Transverse colon (tissue), 4 donors: ENCODE results near the gene DMXL2. TPM values are rescaled to one million over a fixed set of nuclear protein-coding genes. Genes with fewer than 3 reads are reported as not detected.

ENCODE experiments used
- DNase-seq: peaks from one replicate; pipeline ENCODE4 v3.0.0-alpha.2; 2019
- H3K27ac ChIP-seq, 4 donors: fragments of 200-600 bp; sonication (generic); 2 replicates each; pipeline ENCODE4 v1.5.1; 2016 to 2018; ENCODE audit warnings: inconsistent platforms in 4 of 4
- H3K27me3 ChIP-seq: fragments of 200-600 bp; sonication (generic); 2 replicates; pipeline ENCODE4 v1.5.1; 2017; ENCODE audit warnings: inconsistent platforms
- H3K36me3 ChIP-seq, 4 donors: fragments of 200-600 bp; sonication (generic); 2 replicates each; pipeline ENCODE4 v1.5.1; 2017 to 2019; ENCODE audit warnings: inconsistent platforms in 4 of 4
- H3K4me1 ChIP-seq, 4 donors: fragments of 200-600 bp; sonication (generic); 2 replicates each; pipeline ENCODE4 v1.5.1; 2017 to 2020; ENCODE audit warnings: inconsistent platforms in 4 of 4
- H3K4me3 ChIP-seq, 4 donors: fragments of 200-600 bp; sonication (generic); 1 replicate in 1 of 4; 2 replicates in 3 of 4; pipeline versions ENCODE4 v1.5.1 to v1.6.1; 2017 to 2019; ENCODE audit warnings: inconsistent platforms in 4 of 4
- H3K9me3 ChIP-seq, 2 donors: fragments of 200-600 bp; sonication (generic); 2 replicates each; pipeline ENCODE4 v1.5.1; 2017 to 2019; ENCODE audit warnings: inconsistent platforms in 2 of 2
- EP300 ChIP-seq: sonication (generic); formaldehyde crosslinking; IDR thresholded peaks from one replicate; pipeline ENCODE4 v1.6.1; 2017; ENCODE audit warnings: antibody characterized with exemption, low read depth
- POLR2A ChIP-seq: fragments of 450-650 bp; IDR thresholded peaks from one replicate; pipeline ENCODE4 v1.6.1; 2016; ENCODE audit warnings: antibody characterized with exemption, mild to moderate bottlenecking, moderate library complexity
- POLR2AphosphoS5 ChIP-seq, 3 donors: sonication (generic); formaldehyde crosslinking; IDR thresholded peaks; one replicate each; pipeline ENCODE4 v1.6.1; 2016; ENCODE audit warnings: antibody characterized with exemption in 3 of 3
- WGBS, 2 donors: methylation state at CpG; one replicate each; pipeline ENCODE4 v1.1.5; 2018; ENCODE audit warnings: low coverage in 1 of 2; 5-methylcytosine and 5-hydroxymethylcytosine counted together
- in situ Hi-C, 4 donors: fragments of 200-750 bp; cut with MboI; loops; one replicate each; pipeline versions ENCODE4 v1.15.0 to v1.15.1; 2017; ENCODE audit warnings: low sequenced_read_pairs in 3 of 4, low pct_ligation_motif_present in 1 of 4, low pct_unique_long_range_greater_than_20kb in 1 of 4
- intact Hi-C: fragments of 100-400 bp; cut with DNase I; formaldehyde crosslinking; loops from one replicate; pipeline ENCODE4 v1.15.1; 2023; ENCODE audit warnings: low total_unique reads
- total RNA-seq, 4 donors: library from RNA; depleted of rRNA; stranded (reverse); fragments of >200 nt; gene quantifications; one replicate each; pipeline ENCODE4 v1.1.0, GENCODE V29; 2016
- TF ChIP-seq, protein P1 (sequence below), 5 experiments: fragments of 200-600 bp in 3 of 5; fragments of 450-650 bp in 2 of 5; sonication (generic) in 3 of 5; IDR thresholded peaks; 1 replicate in 2 of 5; 2 replicates in 3 of 5; pipeline ENCODE4 v1.5.1; 2016 to 2017; ENCODE audit warnings: antibody characterized with exemption in 5 of 5, inconsistent platforms in 3 of 5, mild to moderate bottlenecking in 2 of 5, moderate library complexity in 1 of 5

DMXL2 gene
- total RNA-seq, 4 donors from 2014 or later, result 35.8 to 75.9 (median 56.0) TPM

- peaks cover 0 to 30% (median 19%) of the 10 kb centered on the region in 4 donors for H3K4me1 ChIP-seq
- no peak for DNase-seq
- H3K36me3 ChIP-seq, result no peaks in the 10 kb centered on the region
- in situ Hi-C loops (no loop called here), intact Hi-C loops (no loop called here)
- 50 to 68% methylated on average over 1 of the region's 1 CpG for WGBS, 2 donors
- TF ChIP-seq POLR2AphosphoS5 (IDR thresholded peaks at IDR 0.05) (no peak), EP300 (no peak), POLR2A (no peak)
- TF ChIP-seq, protein P1, sequence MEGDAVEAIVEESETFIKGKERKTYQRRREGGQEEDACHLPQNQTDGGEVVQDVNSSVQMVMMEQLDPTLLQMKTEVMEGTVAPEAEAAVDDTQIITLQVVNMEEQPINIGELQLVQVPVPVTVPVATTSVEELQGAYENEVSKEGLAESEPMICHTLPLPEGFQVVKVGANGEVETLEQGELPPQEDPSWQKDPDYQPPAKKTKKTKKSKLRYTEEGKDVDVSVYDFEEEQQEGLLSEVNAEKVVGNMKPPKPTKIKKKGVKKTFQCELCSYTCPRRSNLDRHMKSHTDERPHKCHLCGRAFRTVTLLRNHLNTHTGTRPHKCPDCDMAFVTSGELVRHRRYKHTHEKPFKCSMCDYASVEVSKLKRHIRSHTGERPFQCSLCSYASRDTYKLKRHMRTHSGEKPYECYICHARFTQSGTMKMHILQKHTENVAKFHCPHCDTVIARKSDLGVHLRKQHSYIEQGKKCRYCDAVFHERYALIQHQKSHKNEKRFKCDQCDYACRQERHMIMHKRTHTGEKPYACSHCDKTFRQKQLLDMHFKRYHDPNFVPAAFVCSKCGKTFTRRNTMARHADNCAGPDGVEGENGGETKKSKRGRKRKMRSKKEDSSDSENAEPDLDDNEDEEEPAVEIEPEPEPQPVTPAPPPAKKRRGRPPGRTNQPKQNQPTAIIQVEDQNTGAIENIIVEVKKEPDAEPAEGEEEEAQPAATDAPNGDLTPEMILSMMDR (IDR thresholded peaks at IDR 0.05), result no peak
- no peak overlapping the region for H3K27ac ChIP-seq
- H3K27me3 ChIP-seq, result no peaks in the 10 kb centered on the region
- H3K4me3 ChIP-seq, result no peak overlapping the region
- H3K9me3 ChIP-seq, result no peaks in the 10 kb centered on the region
Measured at GRCh38 chr15:51625236-51625635, 2.7 kb upstream of the DMXL2 start.

DNA sequence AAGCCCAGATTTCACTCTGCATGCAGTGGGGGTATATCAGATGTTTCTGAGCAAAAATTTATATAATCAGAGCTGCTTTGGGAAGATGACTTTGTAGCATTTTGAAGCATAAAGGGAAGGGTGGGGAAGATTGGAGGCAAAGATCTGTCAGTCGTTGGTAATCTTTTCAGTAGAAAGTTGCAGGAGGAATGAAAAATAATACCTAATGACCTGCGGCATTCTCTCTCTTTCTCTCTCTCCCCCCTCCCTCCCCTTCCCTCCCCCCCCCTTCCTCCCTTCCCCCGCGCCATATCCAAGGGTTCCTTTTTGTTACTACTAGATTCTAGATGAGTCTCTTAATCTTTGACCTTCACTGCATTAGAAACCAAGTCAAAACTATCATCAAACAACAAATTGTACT, 1.5 kb upstream of the DMXL2 start:
- peak overlapping the region in 1 of 4 donors; percentile 88 for H3K4me3 ChIP-seq
- TF ChIP-seq EP300 (no peak), POLR2A (no peak), POLR2AphosphoS5 (IDR thresholded peaks at IDR 0.05) (no peak)
- TF ChIP-seq, protein P1 (IDR thresholded peaks at IDR 0.05), result no peak
- no peaks in the 10 kb centered on the region for H3K36me3 ChIP-seq
- intact Hi-C loops, result no loop called here
- DNase-seq, result no peak
- 28 to 57% methylated on average over 3 to 4 of the region's 4 CpGs for WGBS, 2 donors
- peak overlapping the region; percentile 87 to 92 (median 90) for H3K27ac ChIP-seq
- no peaks in the 10 kb centered on the region for H3K27me3 ChIP-seq
- H3K9me3 ChIP-seq, result no peaks in the 10 kb centered on the region
- in situ Hi-C loops, result no loop called here
- peaks cover 0 to 31% (median 20%) of the 10 kb centered on the region in 4 donors for H3K4me1 ChIP-seq

DNA sequence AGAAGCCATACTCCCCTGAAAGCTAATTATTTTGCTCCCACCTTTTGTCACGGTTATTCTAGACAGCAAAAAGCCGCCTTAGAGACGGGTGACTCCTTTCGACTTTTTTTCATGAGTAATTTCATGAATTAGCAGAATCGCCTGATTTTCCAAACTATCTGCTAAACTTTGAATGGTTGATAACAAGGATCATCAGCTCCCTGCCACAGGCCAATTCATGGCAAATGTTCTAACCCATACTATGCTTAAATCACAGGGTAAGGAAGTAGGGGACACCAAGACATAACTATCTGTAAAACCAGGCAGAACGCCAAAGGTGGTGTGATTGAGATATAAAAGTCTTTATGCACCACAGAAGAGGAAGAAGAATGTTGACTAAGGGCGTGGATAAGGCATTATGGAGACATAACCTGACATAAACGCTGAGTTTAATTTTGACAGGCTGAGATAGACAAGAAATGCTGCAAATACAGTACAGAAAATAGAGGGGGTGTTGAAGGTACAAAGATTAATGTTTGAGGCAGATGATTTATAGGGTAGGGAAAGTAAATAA, 891 bp upstream of the DMXL2 start:
- in situ Hi-C loops (no loop called here), intact Hi-C loops (no loop called here)
- peak; percentile 67 for DNase-seq
- Histone ChIP-seq H3K4me1 (peaks cover 0 to 32% (median 20%) of the 10 kb centered on the region in 4 donors), H3K36me3 (no peaks in the 10 kb centered on the region), H3K27ac (peak overlapping the region; percentile 87 to 92 (median 90)), H3K4me3 (peak overlapping the region; percentile 40 to 88 (median 75)), H3K27me3 (no peaks in the 10 kb centered on the region), H3K9me3 (no peaks in the 10 kb centered on the region)
- WGBS, 2 donors, result 13 to 14% methylated on average over 8 of the region's 8 CpGs
- TF ChIP-seq POLR2AphosphoS5 (IDR thresholded peaks at IDR 0.05), result peak in 2 of 3 donors; percentile 49 to 71
- no peak for TF ChIP-seq POLR2A

- Histone ChIP-seq H3K4me3 (peak overlapping the region; percentile 40 to 88 (median 75)), H3K27me3 (no peaks in the 10 kb centered on the region), H3K27ac (peak overlapping the region; percentile 87 to 92 (median 90)), H3K36me3 (no peaks in the 10 kb centered on the region), H3K4me1 (peaks cover 0 to 34% (median 20%) of the 10 kb centered on the region in 4 donors), H3K9me3 (no peaks in the 10 kb centered on the region)
- in situ Hi-C loops, result no loop called here
- TF ChIP-seq EP300 (no peak), POLR2AphosphoS5 (IDR thresholded peaks at IDR 0.05) (no peak), POLR2A (no peak)
- TF ChIP-seq, protein P1 (IDR thresholded peaks at IDR 0.05), result peak in 2 of 5 experiments; percentile 34 to 42
- intact Hi-C loops, result no loop called here
- 1% methylated on average over 43 of the region's 44 CpGs; no CpG with 5 or more reads in 1 of the 2 donors for WGBS, 2 donors
- DNase-seq, result peak; percentile 49
Measured at GRCh38 chr15:51621936-51622603, 501 bp downstream of the DMXL2 start.
